DOHH2 (cell line): Measurements from ENCODE around the gene PTGES3.

Experiments
- H3F3A ChIP-seq: fragments of 200-600 bp; sonication (generic), shearing (Covaris generic); 2 replicates; pipeline ENCODE4 v1.6.0; 2016; ENCODE audit warnings: antibody characterized with exemption, mild to moderate bottlenecking; ENCODE audit not compliant: control insufficient read depth, insufficient read depth
- H3K27ac ChIP-seq: fragments of 200-600 bp; sonication (generic); 2 replicates; pipeline ENCODE4 v1.5.1; 2014; ENCODE audit warnings: low read depth, mild to moderate bottlenecking, low read length, moderate library complexity
- H3K27me3 ChIP-seq: fragments of 200-600 bp; sonication (generic); 2 replicates; pipeline ENCODE4 v1.6.1; 2014; ENCODE audit warnings: mild to moderate bottlenecking, low read length, mixed read lengths; ENCODE audit not compliant: control insufficient read depth
- H3K36me3 ChIP-seq: fragments of 200-600 bp; sonication (generic); 2 replicates; pipeline ENCODE4 v1.6.1; 2014; ENCODE audit warnings: mild to moderate bottlenecking, low read length, moderate library complexity, mixed read lengths; ENCODE audit not compliant: control insufficient read depth
- H3K4me1 ChIP-seq: fragments of 200-600 bp; sonication (generic); 2 replicates; pipeline ENCODE4 v1.6.1; 2014; ENCODE audit warnings: mild to moderate bottlenecking, low read length, mixed read lengths; ENCODE audit not compliant: control insufficient read depth
- H3K4me2 ChIP-seq: fragments of 200-600 bp; sonication (generic); 2 replicates; pipeline ENCODE4 v1.6.0; 2014; ENCODE audit warnings: mild to moderate bottlenecking, low read length, moderate library complexity
- H3K4me3 ChIP-seq: fragments of 200-600 bp; sonication (generic); 2 replicates; pipeline ENCODE4 v1.5.1; 2014; ENCODE audit warnings: mild to moderate bottlenecking, low read length, mixed read lengths
- H3K79me2 ChIP-seq: fragments of 200-600 bp; sonication (generic); 2 replicates; pipeline ENCODE4 v1.6.1; 2014; ENCODE audit warnings: mild to moderate bottlenecking, low read length, mixed read lengths; ENCODE audit not compliant: control insufficient read depth
- H3K9me2 ChIP-seq: fragments of 200-600 bp; sonication (generic); replicated peaks from 2 replicates; pipeline ENCODE4 v1.6.1; 2014; ENCODE audit warnings: mild to moderate bottlenecking, low read length, mixed read lengths; ENCODE audit not compliant: control insufficient read depth
- H3K9me3 ChIP-seq: fragments of 200-600 bp; sonication (generic); 2 replicates; pipeline ENCODE4 v1.6.1; 2014; ENCODE audit warnings: antibody characterized with exemption, low read length, mixed read lengths; ENCODE audit not compliant: control insufficient read depth, insufficient read depth
- H4K20me1 ChIP-seq: fragments of 200-600 bp; sonication (generic); 2 replicates; pipeline ENCODE4 v1.6.0; 2014; ENCODE audit warnings: low read depth, mild to moderate bottlenecking, antibody characterized with exemption, low read length, moderate library complexity; ENCODE audit not compliant: control insufficient read depth, insufficient read depth
- EZH2phosphoT487 ChIP-seq: fragments of 200-600 bp; sonication (generic); IDR thresholded peaks from 2 replicates; pipeline ENCODE4 v1.6.1; 2017; ENCODE audit warnings: borderline replicate concordance, mild to moderate bottlenecking, antibody characterized with exemption, low read length, moderate library complexity, mixed read lengths
- TF ChIP-seq, protein P1 (sequence below): fragments of 200-600 bp; sonication (generic); IDR thresholded peaks from one replicate; pipeline ENCODE4 v1.5.1; 2014; ENCODE audit warnings: antibody characterized with exemption, mild to moderate bottlenecking, low read depth, low read length; ENCODE audit not compliant: poor library complexity, severe bottlenecking

PTGES3 gene

GRCh38 chr12:56678852-56679251 is 9.2 kb downstream of the PTGES3 start:
- Histone ChIP-seq H3K9me2 (no peaks in the 10 kb centered on the region), H3F3A (peaks cover 9% of the 10 kb centered on the region), H3K27ac (no peak overlapping the region), H4K20me1 (peaks cover 32% of the 10 kb centered on the region), H3K9me3 (no peaks in the 10 kb centered on the region), H3K36me3 (peaks cover 76% of the 10 kb centered on the region), H3K4me2 (no peak overlapping the region), H3K4me1 (peaks cover 7% of the 10 kb centered on the region), H3K79me2 (peaks cover 98% of the 10 kb centered on the region), H3K4me3 (no peak overlapping the region), H3K27me3 (no peaks in the 10 kb centered on the region)
- TF ChIP-seq EZH2phosphoT487, result no peak
- TF ChIP-seq, protein P1, sequence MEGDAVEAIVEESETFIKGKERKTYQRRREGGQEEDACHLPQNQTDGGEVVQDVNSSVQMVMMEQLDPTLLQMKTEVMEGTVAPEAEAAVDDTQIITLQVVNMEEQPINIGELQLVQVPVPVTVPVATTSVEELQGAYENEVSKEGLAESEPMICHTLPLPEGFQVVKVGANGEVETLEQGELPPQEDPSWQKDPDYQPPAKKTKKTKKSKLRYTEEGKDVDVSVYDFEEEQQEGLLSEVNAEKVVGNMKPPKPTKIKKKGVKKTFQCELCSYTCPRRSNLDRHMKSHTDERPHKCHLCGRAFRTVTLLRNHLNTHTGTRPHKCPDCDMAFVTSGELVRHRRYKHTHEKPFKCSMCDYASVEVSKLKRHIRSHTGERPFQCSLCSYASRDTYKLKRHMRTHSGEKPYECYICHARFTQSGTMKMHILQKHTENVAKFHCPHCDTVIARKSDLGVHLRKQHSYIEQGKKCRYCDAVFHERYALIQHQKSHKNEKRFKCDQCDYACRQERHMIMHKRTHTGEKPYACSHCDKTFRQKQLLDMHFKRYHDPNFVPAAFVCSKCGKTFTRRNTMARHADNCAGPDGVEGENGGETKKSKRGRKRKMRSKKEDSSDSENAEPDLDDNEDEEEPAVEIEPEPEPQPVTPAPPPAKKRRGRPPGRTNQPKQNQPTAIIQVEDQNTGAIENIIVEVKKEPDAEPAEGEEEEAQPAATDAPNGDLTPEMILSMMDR, result no peak

GRCh38 chr12:56677680-56678079 is 10.4 kb downstream of the PTGES3 start:
- Histone ChIP-seq H3K4me2 (no peak overlapping the region), H3K27me3 (no peaks in the 10 kb centered on the region), H3K27ac (no peak overlapping the region), H3K9me2 (no peaks in the 10 kb centered on the region), H3F3A (peaks cover 11% of the 10 kb centered on the region), H3K4me1 (peaks cover 5% of the 10 kb centered on the region), H4K20me1 (peaks cover 27% of the 10 kb centered on the region), H3K79me2 (peaks cover 97% of the 10 kb centered on the region), H3K4me3 (no peak overlapping the region), H3K9me3 (no peaks in the 10 kb centered on the region), H3K36me3 (peaks cover 78% of the 10 kb centered on the region)
- TF ChIP-seq, protein P1, result no peak
- no peak for TF ChIP-seq EZH2phosphoT487

- Histone ChIP-seq H4K20me1 (peaks cover 22% of the 10 kb centered on the region), H3K27ac (no peak overlapping the region), H3K4me3 (no peak overlapping the region), H3K27me3 (no peaks in the 10 kb centered on the region), H3K9me3 (no peaks in the 10 kb centered on the region), H3F3A (peaks cover 14% of the 10 kb centered on the region), H3K4me2 (no peak overlapping the region), H3K79me2 (peaks cover 97% of the 10 kb centered on the region), H3K36me3 (peaks cover 78% of the 10 kb centered on the region), H3K4me1 (peaks cover 2% of the 10 kb centered on the region), H3K9me2 (no peaks in the 10 kb centered on the region)
- TF ChIP-seq, protein P1, result no peak
- no peak for TF ChIP-seq EZH2phosphoT487
Observed at GRCh38 chr12:56676851-56677580, 11.1 kb downstream of the PTGES3 start.
